Calu3 (cell line): Measurements from ENCODE around the gene BCL11A. TPM values are rescaled to one million over a fixed set of nuclear protein-coding genes. Genes with fewer than 3 reads are reported as not detected.
"Not testable (repeated sequence)": the region's sequence is repeated elsewhere in the genome, so short reads cannot be mapped to it uniquely, and the experiment has no call there.

Source experiments
- BruUV-seq: library from RNA; stranded (reverse); fragments of 400-500 nt; replicated peaks from 2 replicates; lab custom pipeline; 2021; lab: Mats Ljungman, UMichigan
- CTCF ChIA-PET: fragments of 300-600 bp; sonication (Branson Sonifier 250); formaldehyde crosslinking; loops from one replicate; lab custom pipeline; 2022; ENCODE audit warnings: antibody characterized with exemption; lab: Charles Lee
- DNase-seq: peaks from one replicate; pipeline ENCODE4 v3.0.0; 2022
- H3K27ac Mint-ChIP-seq: one replicate; pipeline ENCODE4 v1.8.0; 2022; ENCODE audit warnings: mixed read lengths; ENCODE audit not compliant: unreplicated experiment
- H3K27me3 Mint-ChIP-seq: one replicate; pipeline ENCODE4 v1.8.0; 2022; ENCODE audit warnings: mixed read lengths; ENCODE audit not compliant: unreplicated experiment
- H3K36me3 Mint-ChIP-seq: one replicate; pipeline ENCODE4 v1.8.0; 2022; ENCODE audit warnings: mild to moderate bottlenecking, moderate library complexity, mixed read lengths; ENCODE audit not compliant: insufficient read depth, unreplicated experiment
- H3K4me1 Mint-ChIP-seq: one replicate; pipeline ENCODE4 v1.8.0; 2022; ENCODE audit warnings: mild to moderate bottlenecking, low read depth, mixed read lengths; ENCODE audit not compliant: unreplicated experiment
- H3K4me3 Mint-ChIP-seq: one replicate; pipeline ENCODE4 v1.8.0; 2022; ENCODE audit warnings: mild to moderate bottlenecking, low read depth, moderate library complexity, mixed read lengths; ENCODE audit not compliant: unreplicated experiment
- H3K9me3 Mint-ChIP-seq: one replicate; pipeline ENCODE4 v1.8.0; 2022; ENCODE audit warnings: low read depth, mixed read lengths; ENCODE audit not compliant: unreplicated experiment
- intact Hi-C: fragments of 100-400 bp; cut with micrococcal nuclease; formaldehyde crosslinking; loops from one replicate; pipeline ENCODE4 v1.10.0; 2022; ENCODE audit not compliant: unreplicated experiment
- total RNA-seq: library from RNA; stranded (reverse); gene quantifications from 2 replicates; pipeline ENCODE4 v1.2.3, GENCODE V29; 2022
- TF ChIP-seq, protein P1 (sequence below): fragments of 200-600 bp; IDR thresholded peaks from one replicate; pipeline ENCODE4 v1.8.0; 2022; ENCODE audit warnings: antibody characterized with exemption; ENCODE audit not compliant: unreplicated experiment

The BCL11A gene
- total RNA-seq, 1 experiment from 2014 or later, result 8.5 TPM

DNA sequence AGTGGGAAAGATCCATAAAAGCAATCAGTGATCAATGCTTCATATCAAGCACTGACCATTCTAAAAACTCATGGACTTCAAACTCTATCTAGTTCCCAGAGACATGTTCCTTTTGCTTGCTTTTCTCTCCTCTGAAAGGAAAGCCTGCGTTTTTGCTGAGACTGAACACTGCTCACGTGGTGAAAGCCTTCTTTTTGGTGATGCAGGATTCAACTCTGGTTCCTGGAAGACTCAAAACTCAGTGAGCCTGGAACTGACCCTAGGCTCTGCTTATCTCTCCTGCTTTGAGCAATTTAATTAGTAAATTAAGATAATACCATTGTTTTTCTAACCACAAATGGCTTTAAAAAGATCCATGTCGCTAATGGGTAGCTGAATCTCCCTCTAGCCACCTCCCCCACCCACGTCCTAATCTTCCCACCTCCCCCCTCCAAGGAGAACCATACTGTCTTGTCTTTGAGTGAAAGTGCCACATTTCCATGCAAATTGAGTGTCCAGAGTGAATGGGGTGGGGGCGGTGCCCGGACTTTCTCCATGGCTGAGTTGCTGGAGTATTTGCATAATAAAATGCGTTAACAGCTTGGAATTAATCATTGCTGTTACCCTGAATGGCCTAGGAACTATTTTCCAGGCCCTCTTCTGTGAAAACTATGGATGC lies 130.5 kb downstream of the BCL11A start:
- BruUV-seq, result no TSS peak
- CTCF ChIA-PET, result no interaction called here
- no peaks in the 10 kb centered on the region for H3K36me3 Mint-ChIP-seq

DNA sequence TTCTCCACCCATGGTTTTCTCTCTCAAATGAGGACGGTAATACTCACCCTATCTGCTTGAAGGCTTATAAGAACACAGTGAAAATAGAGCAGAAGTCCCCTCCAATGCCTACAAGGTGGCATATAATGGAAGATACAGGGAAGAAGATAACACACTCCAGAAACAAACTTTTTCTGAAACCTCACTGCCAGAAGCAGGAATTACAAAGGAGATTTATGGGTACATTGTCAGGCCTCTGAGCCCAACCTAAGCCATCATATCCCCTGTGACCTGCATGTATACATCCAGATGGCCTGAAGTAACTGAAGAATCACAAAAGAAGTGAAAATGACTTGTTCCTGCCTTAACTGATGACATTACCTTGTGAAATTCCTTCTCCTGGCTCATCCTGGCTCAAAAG lies 136.2 kb downstream of the BCL11A start:
- H3K9me3 Mint-ChIP-seq, result not testable (repeated sequence)
- CTCF ChIA-PET, result interaction anchor here (0.6 kb wide), 1 partner anchor 35 kb away, joined by 4 read pairs; no protein-coding TSS in a partner anchor

More for the DNA sequence above, 130.5 kb downstream of the BCL11A start:
- TF ChIP-seq, protein P1, sequence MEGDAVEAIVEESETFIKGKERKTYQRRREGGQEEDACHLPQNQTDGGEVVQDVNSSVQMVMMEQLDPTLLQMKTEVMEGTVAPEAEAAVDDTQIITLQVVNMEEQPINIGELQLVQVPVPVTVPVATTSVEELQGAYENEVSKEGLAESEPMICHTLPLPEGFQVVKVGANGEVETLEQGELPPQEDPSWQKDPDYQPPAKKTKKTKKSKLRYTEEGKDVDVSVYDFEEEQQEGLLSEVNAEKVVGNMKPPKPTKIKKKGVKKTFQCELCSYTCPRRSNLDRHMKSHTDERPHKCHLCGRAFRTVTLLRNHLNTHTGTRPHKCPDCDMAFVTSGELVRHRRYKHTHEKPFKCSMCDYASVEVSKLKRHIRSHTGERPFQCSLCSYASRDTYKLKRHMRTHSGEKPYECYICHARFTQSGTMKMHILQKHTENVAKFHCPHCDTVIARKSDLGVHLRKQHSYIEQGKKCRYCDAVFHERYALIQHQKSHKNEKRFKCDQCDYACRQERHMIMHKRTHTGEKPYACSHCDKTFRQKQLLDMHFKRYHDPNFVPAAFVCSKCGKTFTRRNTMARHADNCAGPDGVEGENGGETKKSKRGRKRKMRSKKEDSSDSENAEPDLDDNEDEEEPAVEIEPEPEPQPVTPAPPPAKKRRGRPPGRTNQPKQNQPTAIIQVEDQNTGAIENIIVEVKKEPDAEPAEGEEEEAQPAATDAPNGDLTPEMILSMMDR, result no peak
- H3K4me1 Mint-ChIP-seq, result no peaks in the 10 kb centered on the region
- intact Hi-C loops, result no loop called here
- no peak overlapping the region for H3K27ac Mint-ChIP-seq
- H3K27me3 Mint-ChIP-seq, result peaks cover 11% of the 10 kb centered on the region
- no peak for DNase-seq
- no peaks in the 10 kb centered on the region for H3K9me3 Mint-ChIP-seq
- H3K4me3 Mint-ChIP-seq, result no peak overlapping the region

DNA sequence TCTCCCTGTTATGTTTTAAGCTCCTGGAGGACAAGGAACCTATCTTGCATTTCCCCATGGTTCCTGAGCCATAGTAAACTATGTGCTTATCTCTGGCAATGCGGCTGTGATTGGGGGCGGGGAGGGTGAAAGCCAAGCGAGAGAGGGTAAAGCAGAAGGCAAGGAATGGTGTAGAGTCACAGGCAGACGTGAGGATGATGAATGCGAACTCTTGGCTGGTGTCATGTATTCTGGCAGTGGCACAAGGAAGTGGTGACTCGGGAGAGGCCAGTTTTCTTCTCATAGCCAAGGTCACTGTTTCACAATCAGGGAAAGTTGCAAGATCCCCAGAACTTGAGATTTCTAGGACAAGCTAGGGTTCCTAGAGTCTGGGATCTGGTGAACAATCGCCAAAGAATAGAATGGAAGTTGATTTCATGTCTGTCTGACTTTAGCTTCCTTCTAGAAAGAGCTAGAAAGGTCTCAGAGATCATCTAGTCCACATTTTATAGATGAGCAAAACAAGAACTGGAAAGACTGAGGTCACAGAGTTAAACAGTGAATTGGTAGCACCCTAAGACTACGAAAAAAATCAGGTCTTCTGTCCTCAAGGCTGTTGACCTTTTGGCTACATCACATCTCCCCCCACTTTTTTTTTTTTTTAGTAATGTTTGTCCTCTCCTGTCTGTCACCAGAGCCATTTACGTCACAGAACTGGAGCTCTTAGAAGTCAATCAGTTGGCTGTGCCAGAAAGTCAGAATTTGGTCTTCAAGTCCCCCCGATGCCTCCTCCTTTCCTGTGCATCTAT lies 137.0 kb downstream of the BCL11A start:
- intact Hi-C loops, result no loop called here
- TF ChIP-seq, protein P1, result no peak
- peak; percentile 61 for DNase-seq
- BruUV-seq, result no TSS peak
- Mint-ChIP-seq H3K4me1 (peaks cover 18% of the 10 kb centered on the region), H3K9me3 (peaks cover 4% of the 10 kb centered on the region), H3K27me3 (peaks cover 29% of the 10 kb centered on the region), H3K36me3 (no peaks in the 10 kb centered on the region), H3K27ac (peak overlapping the region; percentile 41), H3K4me3 (no peak overlapping the region)
- CTCF ChIA-PET, result interaction anchor here (0.6 kb wide), 1 partner anchor 36 kb away, joined by 4 read pairs; no protein-coding TSS in a partner anchor

More for the DNA sequence above, 136.2 kb downstream of the BCL11A start:
- H3K4me3 Mint-ChIP-seq, H3K36me3 Mint-ChIP-seq, BruUV-seq, H3K27ac Mint-ChIP-seq, DNase-seq, intact Hi-C loops: not testable (repeated sequence)
- peaks cover 21% of the 10 kb centered on the region for H3K27me3 Mint-ChIP-seq
- H3K4me1 Mint-ChIP-seq, result peaks cover 18% of the 10 kb centered on the region

DNA sequence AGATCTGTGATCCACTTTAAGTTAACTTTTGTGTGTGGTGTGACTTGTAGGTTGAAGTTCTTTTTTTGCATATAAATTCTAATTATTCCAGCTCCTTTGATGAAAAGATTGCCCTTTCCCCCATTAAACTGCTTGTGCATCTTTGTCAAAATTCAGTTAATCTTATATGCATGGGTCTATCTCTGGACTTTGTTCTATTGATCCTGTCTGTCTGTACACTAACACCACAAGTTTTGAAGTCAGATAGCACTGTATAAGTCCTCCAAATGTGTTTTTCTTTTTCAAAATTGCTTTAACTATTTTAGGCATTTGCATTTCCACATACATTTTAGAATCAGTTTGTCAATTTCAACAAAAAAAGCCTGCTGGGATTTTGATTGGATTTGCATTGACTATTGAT lies 137.6 kb downstream of the BCL11A start:
- TF ChIP-seq, protein P1, result no peak
- no TSS peak for BruUV-seq
- Mint-ChIP-seq H3K9me3 (peaks cover 4% of the 10 kb centered on the region), H3K27ac (peak overlapping the region; percentile 41), H3K27me3 (peaks cover 35% of the 10 kb centered on the region), H3K36me3 (no peaks in the 10 kb centered on the region), H3K4me3 (no peak overlapping the region), H3K4me1 (peaks cover 18% of the 10 kb centered on the region)
- intact Hi-C loops, result no loop called here
- no peak for DNase-seq
- CTCF ChIA-PET, result interaction anchor here (0.7 kb wide), 1 partner anchor 20 kb away, joined by 3 read pairs; no protein-coding TSS in a partner anchor
